GM12878 (cell line): Measurements from ENCODE around the gene GIT1. TPM values are rescaled to one million over a fixed set of nuclear protein-coding genes. Genes with fewer than 3 reads are reported as not detected.
A peak's percentile ranks its signal among the peaks of the same experiment; 100 is the strongest.

Experiments
- BACH1 ChIP-seq: fragments of 450-650 bp; IDR thresholded peaks from 2 replicates; pipeline ENCODE4 v1.6.1; 2017; ENCODE audit warnings: mild to moderate bottlenecking, borderline replicate concordance
- BCLAF1 ChIP-seq: fragments of 450-650 bp; IDR thresholded peaks from 2 replicates; pipeline ENCODE4 v1.6.1; 2017; ENCODE audit warnings: antibody characterized with exemption, mild to moderate bottlenecking, moderate library complexity
- CBFB ChIP-seq: IDR thresholded peaks from 2 replicates; pipeline ENCODE4 v1.6.1; 2016; ENCODE audit warnings: antibody characterized with exemption, low read depth
- CEBPZ ChIP-seq: fragments of 150-350 bp; IDR thresholded peaks from 2 replicates; pipeline ENCODE4 v1.6.1; 2016; ENCODE audit warnings: low read depth, low read length
- DPF2 ChIP-seq: fragments of 450-650 bp; IDR thresholded peaks from 2 replicates; pipeline ENCODE4 v1.6.1; 2017; ENCODE audit warnings: mild to moderate bottlenecking
- EED ChIP-seq: sonication (generic); IDR thresholded peaks from 2 replicates; pipeline ENCODE4 v1.6.1; 2016; ENCODE audit warnings: antibody characterized with exemption, low read depth
- EGR1 ChIP-seq, 2 experiments: IDR thresholded peaks; 1 replicate in 1 of 2; 2 replicates in 1 of 2; pipeline ENCODE4 v1.6.1; 2011 to 2012; ENCODE audit warnings: low read depth in 2 of 2, low read length in 2 of 2, borderline replicate concordance in 1 of 2, mild to moderate bottlenecking in 1 of 2, moderate library complexity in 1 of 2
- ELK1 ChIP-seq: IDR thresholded peaks from 2 replicates; pipeline ENCODE4 v1.6.1; 2012; ENCODE audit warnings: low read depth, low read length, improper control_type of control experiment
- FOS ChIP-seq: IDR thresholded peaks from 3 replicates; pipeline ENCODE4 v1.6.1; 2011; ENCODE audit warnings: borderline replicate concordance; ENCODE audit not compliant: insufficient read length; ENCODE audit errors: extremely low read depth
- HDGF ChIP-seq: fragments of 450-650 bp; IDR thresholded peaks from 2 replicates; pipeline ENCODE4 v1.6.1; 2016; ENCODE audit warnings: antibody characterized with exemption
- NFXL1 ChIP-seq: fragments of 450-650 bp; IDR thresholded peaks from 2 replicates; pipeline ENCODE4 v1.6.1; 2017; ENCODE audit warnings: antibody characterized with exemption, mild to moderate bottlenecking, borderline replicate concordance
- PBX3 ChIP-seq: IDR thresholded peaks from 2 replicates; pipeline ENCODE4 v1.6.1; 2011; ENCODE audit warnings: mild to moderate bottlenecking, low read depth, low read length, moderate library complexity; ENCODE audit not compliant: insufficient replicate concordance
- POLR2A ChIP-seq: IDR thresholded peaks from 2 replicates; pipeline ENCODE4 v1.6.1; 2011; ENCODE audit warnings: low read depth, mild to moderate bottlenecking, low read length
- RCOR1 ChIP-seq: conservative IDR thresholded peaks from 2 replicates; pipeline ENCODE4 v1.6.1; 2012; ENCODE audit warnings: low read depth, low read length, improper control_type of control experiment
- TCF12 ChIP-seq: IDR thresholded peaks from 2 replicates; pipeline ENCODE4 v1.6.1; 2011; ENCODE audit warnings: low read depth, mild to moderate bottlenecking, low read length
- polyA plus RNA-seq, 11 experiments: library from polyadenylated mRNA; depleted of rRNA in 4 of 11; unstranded in 6 of 11; stranded (reverse) in 5 of 11; fragments of >200 nt; fragmentation: Nextera tagmentation in 4 of 11; fragmentation: Illumina TruSeq in 1 of 11; extraction: Ambion mirVana in 4 of 11; extraction: Trizol in 1 of 11; gene quantifications; 1 replicate in 1 of 11; 2 replicates in 10 of 11; pipeline versions ENCODE4 v1.2.1 to v1.2.3, GENCODE V29; 2011 to 2016; ENCODE audit warnings: inconsistent platforms in 2 of 11, missing spikeins in 2 of 11, low read depth in 1 of 11
- total RNA-seq, 4 experiments: library from RNA; depleted of rRNA in 3 of 4; stranded (reverse); fragments of >200 nt in 3 of 4; fragmentation: Illumina TruSeq in 1 of 4; extraction: Trizol in 1 of 4; gene quantifications; 2 replicates each; pipeline versions ENCODE4 v1.2.1 to v1.2.3, GENCODE V29; 2013 to 2021

The GIT1 gene
- total and polyA plus RNA-seq, 10 of the 15 experiments (the other 5 are each of a cell fraction or from before 2014, with no cell fraction given), result 0.24 to 45.3 (median 20.9) TPM

- TF ChIP-seq BCLAF1, result no peak
- no peak for TF ChIP-seq NFXL1
- TF ChIP-seq CBFB, result no peak
- TF ChIP-seq RCOR1, result no peak
- no peak for TF ChIP-seq ELK1
- no peak for TF ChIP-seq TCF12
- TF ChIP-seq CEBPZ, result no peak
- peak; percentile 45; the same call in 1 of the 2 replicates for TF ChIP-seq HDGF
- peak in 1 of 2 experiments; percentile 80; a peak in 2 of 3 replicates for TF ChIP-seq EGR1 (IDR thresholded peaks at IDR 0.05; ENCODE audit: borderline replicate concordance in 1 of 2, low read depth in 2 of 2, low read length in 2 of 2)
- TF ChIP-seq POLR2A, result peak; percentile 63; the same call in 1 of the 2 replicates
- TF ChIP-seq DPF2, result peak; percentile 65
- no peak for TF ChIP-seq PBX3
- no peak for TF ChIP-seq EED
- TF ChIP-seq FOS, result no peak
- 0 out of 2 replicates have a peak, but pooled peaks have one; percentile 36 for TF ChIP-seq BACH1
Observed at GRCh38 chr17:29589524-29590410, at the start of gene GIT1 (continued).
